GM23338 (cell line): ENCODE results near the gene VTA1. TPM values are rescaled to one million over a fixed set of nuclear protein-coding genes. Genes with fewer than 3 reads are reported as not detected.

Source experiments
- ATAC-seq: fragments of 200-7000 bp; cut with Tn5 transposase; 3 replicates; pipeline ENCODE4 v1.9.1; 2020
- DNase-seq: peaks from one replicate; pipeline ENCODE4 v3.0.0-alpha.2; 2015; ENCODE audit warnings: low spot score
- H2AFZ ChIP-seq: fragments of 200-600 bp; sonication (generic); 2 replicates; pipeline ENCODE4 v1.8.0; 2016; ENCODE audit warnings: antibody characterized with exemption, mild to moderate bottlenecking, moderate library complexity
- H3F3A ChIP-seq: fragments of 200-600 bp; sonication (generic); replicated peaks from 2 replicates; pipeline ENCODE4 v1.8.0; 2017; ENCODE audit warnings: antibody characterized with exemption, mixed run types, low read depth
- H3K27ac ChIP-seq: fragments of 200-600 bp; sonication (generic); 2 replicates; pipeline ENCODE4 v1.6.1; 2016; ENCODE audit warnings: low read depth
- H3K27me3 ChIP-seq: fragments of 200-600 bp; sonication (generic); 2 replicates; pipeline ENCODE4 v1.8.0; 2016; ENCODE audit warnings: mild to moderate bottlenecking, mixed run types, moderate library complexity; ENCODE audit not compliant: insufficient read depth
- H3K36me3 ChIP-seq: fragments of 200-600 bp; sonication (generic); 2 replicates; pipeline ENCODE4 v1.8.0; 2016; ENCODE audit warnings: mild to moderate bottlenecking; ENCODE audit not compliant: insufficient read depth
- H3K4me1 ChIP-seq: fragments of 200-600 bp; sonication (generic); 2 replicates; pipeline ENCODE4 v1.8.0; 2016; ENCODE audit warnings: mild to moderate bottlenecking, moderate library complexity; ENCODE audit not compliant: insufficient read depth
- H3K4me2 ChIP-seq: fragments of 200-600 bp; sonication (generic); 2 replicates; pipeline ENCODE4 v1.7.1; 2017; ENCODE audit warnings: mixed run types
- H3K4me3 ChIP-seq: fragments of 200-600 bp; sonication (generic); 2 replicates; pipeline ENCODE4 v1.6.1; 2016; ENCODE audit warnings: mixed run types
- H3K79me2 ChIP-seq: fragments of 200-600 bp; sonication (generic); replicated peaks from 2 replicates; pipeline ENCODE4 v1.8.0; 2017; ENCODE audit warnings: mild to moderate bottlenecking; ENCODE audit not compliant: insufficient read depth
- H3K9me2 ChIP-seq: fragments of 200-600 bp; sonication (generic); 2 replicates; pipeline ENCODE4 v1.8.0; 2017; ENCODE audit not compliant: insufficient read depth
- H4K20me1 ChIP-seq: fragments of 200-600 bp; sonication (generic); replicated peaks from 2 replicates; pipeline ENCODE4 v1.8.0; 2017; ENCODE audit warnings: mild to moderate bottlenecking; ENCODE audit not compliant: insufficient read depth
- H3K27ac Mint-ChIP-seq: 2 replicates; pipeline ENCODE4 v1.8.0; 2020; ENCODE audit warnings: inconsistent platforms, mild to moderate bottlenecking, moderate library complexity, mixed read lengths
- H3K27me3 Mint-ChIP-seq: 3 replicates; pipeline ENCODE4 v1.8.0; 2022; ENCODE audit warnings: low read depth, mild to moderate bottlenecking, moderate library complexity, mixed read lengths, inconsistent platforms; ENCODE audit not compliant: insufficient read depth, poor library complexity
- H3K36me3 Mint-ChIP-seq: 3 replicates; pipeline ENCODE4 v1.8.0; 2021; ENCODE audit warnings: low read depth, mild to moderate bottlenecking, inconsistent platforms, moderate library complexity, mixed read lengths
- H3K4me1 Mint-ChIP-seq: 3 replicates; pipeline ENCODE4 v1.8.0; 2020; ENCODE audit warnings: mild to moderate bottlenecking, inconsistent platforms, mixed read lengths
- H3K4me3 Mint-ChIP-seq: 3 replicates; pipeline ENCODE4 v1.8.0; 2021; ENCODE audit warnings: moderate library complexity, mild to moderate bottlenecking, inconsistent platforms, mixed read lengths
- H3K9me3 Mint-ChIP-seq: 3 replicates; pipeline ENCODE4 v1.8.0; 2020; ENCODE audit warnings: moderate library complexity, mild to moderate bottlenecking, inconsistent platforms, mixed read lengths
- CREB1 ChIP-seq: fragments of 250-450 bp; sonication (Bioruptor Pico); IDR thresholded peaks from 2 replicates; pipeline ENCODE4 v1.5.0; 2020; ENCODE audit warnings: low read depth, mild to moderate bottlenecking, moderate library complexity
- CTCF ChIP-seq, 2 experiments: fragments of 200-600 bp in 1 of 2; sonication (generic) in 1 of 2; conservative IDR thresholded peaks; 2 replicates each; pipeline versions ENCODE4 v1.5.1 to v1.6.1; 2016 to 2017; ENCODE audit warnings: antibody characterized with exemption in 2 of 2, low read depth in 2 of 2, mild to moderate bottlenecking in 2 of 2, moderate library complexity in 1 of 2
- EZH2 ChIP-seq: fragments of 200-600 bp; sonication (generic); IDR thresholded peaks from one replicate; pipeline ENCODE4 v1.8.0; 2017; ENCODE audit warnings: antibody characterized with exemption, mild to moderate bottlenecking, low read depth; ENCODE audit not compliant: unreplicated experiment
- STAT1 ChIP-seq: IDR thresholded peaks from one replicate; pipeline ENCODE4 v1.6.1; 2016; ENCODE audit warnings: antibody characterized with exemption; ENCODE audit not compliant: unreplicated experiment
- ZNF114 ChIP-seq: fragments of 250-450 bp; sonication (Bioruptor Pico); IDR thresholded peaks from 2 replicates; pipeline ENCODE4 v1.5.0; 2020; ENCODE audit warnings: mild to moderate bottlenecking, moderate library complexity
- ZNF331 ChIP-seq: fragments of 250-450 bp; sonication (Bioruptor Pico); IDR thresholded peaks from 2 replicates; pipeline ENCODE4 v1.5.0; 2020; ENCODE audit warnings: low read depth, mild to moderate bottlenecking, moderate library complexity
- ZNF462 ChIP-seq: fragments of 250-450 bp; sonication (Bioruptor Pico); IDR thresholded peaks from 2 replicates; pipeline ENCODE4 v1.5.0; 2020; ENCODE audit warnings: mild to moderate bottlenecking, moderate library complexity
- polyA plus RNA-seq: library from polyadenylated mRNA; unstranded; fragments of >200 nt; fragmentation: Nextera tagmentation; extraction: Ambion mirVana; gene quantifications from 2 replicates; pipeline ENCODE4 v1.2.1, GENCODE V29; 2016
- total RNA-seq: library from RNA; depleted of rRNA; stranded (reverse); fragments of >200 nt; shearing (Covaris generic); gene quantifications from 2 replicates; pipeline ENCODE4 v1.2.3, GENCODE V29; 2014

The VTA1 gene
- total and polyA plus RNA-seq, 2 experiments from 2014 or later: 102 to 104 TPM

DNA sequence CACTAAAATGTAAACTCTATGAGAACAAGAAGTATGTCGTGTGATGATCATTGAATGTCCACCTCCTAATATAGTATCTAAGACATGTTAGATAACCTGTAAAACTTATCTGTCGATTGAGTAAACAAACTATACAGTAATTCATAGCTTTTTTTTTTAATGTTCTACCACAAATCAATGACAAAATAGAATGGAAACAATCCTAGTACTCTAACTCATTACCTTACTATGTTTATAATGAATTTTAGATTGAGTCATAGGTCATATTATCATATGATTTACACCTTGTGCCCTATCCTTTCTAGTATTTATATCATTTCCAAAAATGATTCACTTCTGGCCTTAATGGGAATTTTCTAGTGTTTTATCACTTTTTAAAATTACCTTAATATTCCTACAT, 6.1 kb downstream of the VTA1 start (continued):
- no peak for TF ChIP-seq ZNF462 (CRISPR knock-in tag)
- TF ChIP-seq EZH2: no peak
- no peak for TF ChIP-seq ZNF114 (CRISPR knock-in tag)
- TF ChIP-seq ZNF331 (CRISPR knock-in tag): no peak

- Histone ChIP-seq H4K20me1 (no peaks in the 10 kb centered on the region), H3K9me2 (no peaks in the 10 kb centered on the region), H3K27me3 (no peaks in the 10 kb centered on the region), H3K79me2 (peaks cover 90% of the 10 kb centered on the region), H3K4me3 (no peak overlapping the region), H3F3A (no peaks in the 10 kb centered on the region), H2AFZ (no peak overlapping the region), H3K4me1 (peaks cover 28% of the 10 kb centered on the region), H3K36me3 (no peaks in the 10 kb centered on the region; the same call in 1 of the 2 replicates), H3K4me2 (no peak overlapping the region), H3K27ac (no peak overlapping the region)
- H3K4me1 Mint-ChIP-seq: peaks cover 48% of the 10 kb centered on the region
- H3K36me3 Mint-ChIP-seq: peaks cover 3% of the 10 kb centered on the region; the same call in 2 of the 3 replicates
- 0 out of 2 replicates have a peak overlapping the region, but pooled peaks have one; percentile 44 for H3K27ac Mint-ChIP-seq
- TF ChIP-seq CTCF (conservative IDR thresholded peaks at IDR 0.05; ENCODE audit: low read depth in 2 of 2): no peak
- TF ChIP-seq STAT1: no peak
- TF ChIP-seq CREB1: no peak
- DNase-seq (no peak), ATAC-seq (no peak)
- H3K9me3 Mint-ChIP-seq: no peaks in the 10 kb centered on the region
- no peak overlapping the region for H3K4me3 Mint-ChIP-seq
- H3K27me3 Mint-ChIP-seq: no peaks in the 10 kb centered on the region
Observed at GRCh38 chr6:142154336-142154735, 7.3 kb downstream of the VTA1 start.
